A673 (cell line): ENCODE data around the gene GFPT1. TPM values are rescaled to one million over a fixed set of nuclear protein-coding genes. Genes with fewer than 3 reads are reported as not detected.

Experiments
- BruUV-seq: library from RNA; stranded (reverse); fragments of 400-500 nt; replicated peaks from 2 replicates; lab custom pipeline; 2021; lab: Mats Ljungman, UMichigan
- CTCF ChIA-PET: fragments of 300-600 bp; sonication (Branson Sonifier 250); formaldehyde crosslinking; loops from one replicate; lab custom pipeline; 2022; ENCODE audit warnings: antibody characterized with exemption; lab: Charles Lee
- POLR2A ChIA-PET: fragments of 300-600 bp; sonication (Branson Sonifier 250); formaldehyde crosslinking; loops from one replicate; lab custom pipeline; 2022; ENCODE audit warnings: antibody characterized with exemption; ENCODE audit not compliant: low non-redundant PET; lab: Charles Lee
- DNase-seq: peaks from one replicate; pipeline ENCODE4 v3.0.0-alpha.2; 2015; ENCODE audit warnings: low spot score
- H3K27ac ChIP-seq: fragments of 200-600 bp; sonication (generic); 2 replicates; pipeline ENCODE4 v1.5.1; 2016; ENCODE audit warnings: mixed run types, low read depth, mild to moderate bottlenecking, mixed read lengths, antibody characterized with exemption, low read length; ENCODE audit not compliant: poor library complexity, severe bottlenecking
- H3K27me3 ChIP-seq: fragments of 200-600 bp; sonication (generic); replicated peaks from 2 replicates; pipeline ENCODE4 v1.6.1; 2017; ENCODE audit warnings: mixed run types, low read depth, mild to moderate bottlenecking, mixed read lengths, antibody characterized with exemption, low read length; ENCODE audit not compliant: insufficient read depth, poor library complexity
- H3K36me3 ChIP-seq: fragments of 200-600 bp; sonication (generic); 2 replicates; pipeline ENCODE4 v1.6.1; 2016; ENCODE audit warnings: mixed run types, mild to moderate bottlenecking, mixed read lengths, antibody characterized with exemption, low read length; ENCODE audit not compliant: insufficient read depth, poor library complexity, severe bottlenecking
- H3K4me1 ChIP-seq: fragments of 200-600 bp; sonication (generic); 2 replicates; pipeline ENCODE4 v1.6.1; 2017; ENCODE audit warnings: mixed run types, mild to moderate bottlenecking, mixed read lengths, antibody characterized with exemption, low read length; ENCODE audit not compliant: insufficient read depth, poor library complexity, severe bottlenecking
- H3K4me3 ChIP-seq: fragments of 200-600 bp; sonication (generic); 2 replicates; pipeline ENCODE4 v1.5.1; 2016; ENCODE audit warnings: low read depth, mixed run types, mild to moderate bottlenecking, mixed read lengths, low read length; ENCODE audit not compliant: poor library complexity, severe bottlenecking
- H3K9me3 ChIP-seq: fragments of 200-600 bp; sonication (generic); 2 replicates; pipeline ENCODE4 v1.6.1; 2016; ENCODE audit warnings: mixed run types, low read depth, mild to moderate bottlenecking, mixed read lengths, antibody characterized with exemption, low read length; ENCODE audit not compliant: poor library complexity, severe bottlenecking
- EZH2 ChIP-seq: fragments of 200-600 bp; sonication (generic); IDR thresholded peaks from 2 replicates; pipeline ENCODE4 v1.6.1; 2017; ENCODE audit warnings: borderline replicate concordance, low read depth, mild to moderate bottlenecking, mixed read lengths, antibody characterized with exemption, low read length; ENCODE audit not compliant: poor library complexity, severe bottlenecking
- intact Hi-C: fragments of 100-400 bp; cut with micrococcal nuclease; formaldehyde crosslinking; loops from one replicate; pipeline ENCODE4 v1.10.0; 2022; ENCODE audit not compliant: unreplicated experiment
- total RNA-seq: library from RNA; stranded (reverse); gene quantifications from 2 replicates; pipeline ENCODE4 v1.2.3, GENCODE V29; 2021
- TF ChIP-seq, protein P1 (sequence below): fragments of 300-800, 200-600 bp; sonication (generic); conservative IDR thresholded peaks from 2 replicates; pipeline ENCODE4 v1.5.1; 2017; ENCODE audit warnings: low read depth, mild to moderate bottlenecking, antibody characterized with exemption, low read length, moderate library complexity, mixed read lengths

The GFPT1 gene
- total RNA-seq, 1 experiment from 2014 or later = 53.0 TPM

DNA sequence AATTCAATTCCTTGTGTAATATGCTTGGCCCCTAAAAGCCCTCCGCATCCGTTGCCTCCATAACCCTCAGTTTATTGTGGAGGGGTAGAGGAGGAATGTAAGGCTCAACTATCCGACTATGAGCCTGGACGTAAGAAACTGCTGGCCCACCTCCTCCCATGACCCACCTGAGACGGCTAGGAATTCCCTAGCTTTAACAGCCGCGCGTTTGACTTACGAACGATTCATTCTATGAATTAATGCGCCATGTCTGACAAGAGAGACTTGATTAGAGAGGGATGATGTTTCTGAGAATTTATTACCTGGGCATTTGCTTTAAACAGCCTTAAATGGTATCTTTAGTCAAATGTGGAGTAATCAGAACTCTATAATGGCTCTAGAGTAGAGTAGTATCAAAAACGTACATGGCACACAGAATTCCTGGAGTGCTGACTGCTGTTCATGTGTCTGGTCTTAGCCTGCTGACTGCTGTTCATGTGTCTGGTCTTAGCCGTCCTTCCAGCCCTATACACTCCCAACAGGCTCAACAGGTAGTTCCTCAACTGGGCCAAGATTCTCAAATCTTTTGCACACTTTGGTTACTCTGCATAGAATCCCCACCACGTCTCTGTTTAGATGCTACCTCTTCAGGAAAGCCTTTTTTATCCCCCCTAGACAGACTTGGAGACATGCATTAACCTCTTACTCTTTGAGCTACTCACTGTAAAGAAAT is 899 bp upstream of the GFPT1 start:
- POLR2A ChIA-PET = no interaction called here
- H3K4me3 ChIP-seq = peak overlapping the region; percentile 91
- intact Hi-C loops = no loop called here
- TSS peak; percentile 98 for BruUV-seq
- TF ChIP-seq, protein P1, sequence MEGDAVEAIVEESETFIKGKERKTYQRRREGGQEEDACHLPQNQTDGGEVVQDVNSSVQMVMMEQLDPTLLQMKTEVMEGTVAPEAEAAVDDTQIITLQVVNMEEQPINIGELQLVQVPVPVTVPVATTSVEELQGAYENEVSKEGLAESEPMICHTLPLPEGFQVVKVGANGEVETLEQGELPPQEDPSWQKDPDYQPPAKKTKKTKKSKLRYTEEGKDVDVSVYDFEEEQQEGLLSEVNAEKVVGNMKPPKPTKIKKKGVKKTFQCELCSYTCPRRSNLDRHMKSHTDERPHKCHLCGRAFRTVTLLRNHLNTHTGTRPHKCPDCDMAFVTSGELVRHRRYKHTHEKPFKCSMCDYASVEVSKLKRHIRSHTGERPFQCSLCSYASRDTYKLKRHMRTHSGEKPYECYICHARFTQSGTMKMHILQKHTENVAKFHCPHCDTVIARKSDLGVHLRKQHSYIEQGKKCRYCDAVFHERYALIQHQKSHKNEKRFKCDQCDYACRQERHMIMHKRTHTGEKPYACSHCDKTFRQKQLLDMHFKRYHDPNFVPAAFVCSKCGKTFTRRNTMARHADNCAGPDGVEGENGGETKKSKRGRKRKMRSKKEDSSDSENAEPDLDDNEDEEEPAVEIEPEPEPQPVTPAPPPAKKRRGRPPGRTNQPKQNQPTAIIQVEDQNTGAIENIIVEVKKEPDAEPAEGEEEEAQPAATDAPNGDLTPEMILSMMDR = no peak
- no peak for TF ChIP-seq EZH2
- H3K36me3 ChIP-seq = peaks cover 3% of the 10 kb centered on the region
- DNase-seq = no peak
- H3K27ac ChIP-seq = peak overlapping the region; percentile 86
- no peaks in the 10 kb centered on the region for H3K27me3 ChIP-seq
- no peaks in the 10 kb centered on the region for H3K9me3 ChIP-seq
- CTCF ChIA-PET = no interaction called here
- H3K4me1 ChIP-seq = peaks cover 15% of the 10 kb centered on the region

DNA sequence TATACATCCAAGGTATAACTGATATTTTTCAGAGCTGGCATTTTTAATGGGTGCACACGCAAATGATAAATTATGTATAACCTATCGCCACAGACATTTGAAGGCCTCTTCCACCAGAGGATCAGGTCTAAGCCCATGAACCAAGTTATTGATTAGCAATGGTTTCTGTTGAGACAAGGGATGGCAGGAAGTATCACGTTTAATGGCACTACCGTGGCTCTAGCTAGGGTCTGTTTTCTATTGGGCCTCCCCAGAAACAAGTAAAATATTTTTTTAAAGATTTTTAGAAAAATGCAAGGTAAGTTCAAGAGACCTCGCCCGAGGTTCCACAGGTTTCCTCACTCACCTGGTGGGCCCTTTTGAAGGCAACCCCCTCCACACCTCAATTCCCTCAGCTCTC is 667 bp downstream of the GFPT1 start:
- intact Hi-C loops = no loop called here

DNA sequence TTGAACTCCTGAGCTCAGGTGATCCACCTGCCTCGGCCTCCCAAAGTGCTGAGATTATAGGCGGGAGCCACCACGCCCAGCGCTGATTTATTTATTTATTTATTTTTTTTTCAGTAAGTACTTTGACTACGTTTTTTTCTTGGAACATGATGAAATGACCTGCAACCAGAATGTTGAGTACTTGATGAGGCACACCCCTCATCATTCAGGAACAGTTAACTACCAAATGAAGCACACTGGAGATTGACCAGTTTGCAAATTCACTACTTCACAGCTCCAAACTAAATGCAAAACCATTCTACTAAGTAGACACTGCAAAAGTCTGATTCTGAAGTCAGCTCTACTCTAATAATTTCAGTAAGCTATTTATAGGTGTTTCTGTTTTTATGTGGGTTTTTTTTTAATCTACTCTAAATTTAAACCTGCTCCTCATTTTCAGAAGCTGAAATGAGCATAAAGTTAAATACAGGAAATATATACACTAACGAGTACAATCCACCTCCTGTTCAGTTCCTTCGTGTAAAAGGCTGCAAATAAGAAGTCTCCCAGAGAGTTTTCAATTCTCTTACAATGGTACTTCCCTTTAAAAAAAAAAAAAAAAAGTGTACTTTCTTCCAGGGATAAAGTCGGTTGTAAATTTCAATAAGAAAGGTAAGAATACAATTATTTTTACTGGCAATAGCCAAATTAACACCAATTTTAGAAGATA is 1.4 kb downstream of the GFPT1 start:
- TF ChIP-seq EZH2 = no peak
- TF ChIP-seq, protein P1 = no peak
- TSS peak; percentile 53 for BruUV-seq

More for the DNA sequence above, 667 bp downstream of the GFPT1 start:
- peaks cover 31% of the 10 kb centered on the region for H3K4me1 ChIP-seq
- peak overlapping the region; percentile 86 for H3K27ac ChIP-seq
- H3K4me3 ChIP-seq = peak overlapping the region; percentile 91
- DNase-seq = no peak
- ChIA-PET CTCF (no interaction called here), POLR2A (no interaction called here)
- TF ChIP-seq, protein P1 = no peak
- TF ChIP-seq EZH2 = no peak
- peaks cover 5% of the 10 kb centered on the region for H3K36me3 ChIP-seq
- BruUV-seq = no TSS peak
- no peaks in the 10 kb centered on the region for H3K27me3 ChIP-seq
- no peaks in the 10 kb centered on the region for H3K9me3 ChIP-seq

More for the DNA sequence above, 1.4 kb downstream of the GFPT1 start:
- Histone ChIP-seq H3K36me3 (peaks cover 5% of the 10 kb centered on the region), H3K27me3 (no peaks in the 10 kb centered on the region), H3K27ac (peak overlapping the region; percentile 86), H3K4me1 (peaks cover 35% of the 10 kb centered on the region), H3K9me3 (no peaks in the 10 kb centered on the region), H3K4me3 (peak overlapping the region; percentile 91)
- intact Hi-C loops = no loop called here
- ChIA-PET POLR2A (interaction anchor here (0.5 kb wide), 1 partner anchor 534 kb away, joined by 3 read pairs; no protein-coding TSS in a partner anchor), CTCF (no interaction called here)
- DNase-seq = peak; percentile 33
